ENCODE data around the gene ESPNL. TPM values are rescaled to one million over a fixed set of nuclear protein-coding genes. Genes with fewer than 3 reads are reported as not detected.

ESPNL gene
- total and polyA plus RNA-seq, 5 experiments from 2014 or later = 0.16 to 0.34 TPM; not detected in 3

DNA sequence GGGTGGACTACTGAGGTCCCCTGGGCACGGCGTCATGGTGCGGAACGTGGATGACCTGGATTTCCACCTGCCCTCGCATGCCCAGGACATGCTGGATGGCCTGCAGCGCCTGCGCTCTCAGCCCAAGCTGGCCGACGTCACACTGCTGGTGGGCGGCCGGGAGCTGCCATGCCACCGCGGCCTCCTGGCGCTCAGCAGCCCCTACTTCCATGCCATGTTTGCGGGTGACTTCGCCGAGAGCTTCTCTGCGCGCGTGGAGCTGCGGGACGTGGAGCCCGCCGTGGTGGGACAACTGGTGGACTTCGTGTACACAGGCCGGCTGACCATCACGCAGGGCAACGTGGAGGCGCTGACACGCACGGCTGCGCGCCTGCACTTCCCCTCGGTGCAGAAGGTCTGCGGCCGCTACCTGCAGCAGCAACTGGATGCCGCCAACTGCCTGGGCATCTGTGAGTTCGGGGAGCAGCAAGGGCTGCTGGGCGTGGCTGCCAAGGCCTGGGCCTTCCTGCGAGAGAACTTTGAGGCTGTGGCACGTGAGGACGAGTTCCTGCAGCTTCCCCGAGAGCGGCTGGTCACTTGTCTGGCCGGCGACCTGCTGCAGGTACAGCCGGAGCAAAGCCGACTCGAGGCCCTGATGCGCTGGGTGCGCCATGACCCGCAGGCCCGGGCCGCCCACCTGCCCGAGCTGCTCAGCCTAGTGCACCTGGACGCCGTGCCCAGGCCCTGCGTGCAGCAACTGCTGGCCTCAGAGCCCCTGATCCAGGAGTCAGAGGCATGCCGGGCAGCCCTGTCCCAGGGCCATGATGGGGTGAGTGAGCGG, 40.8 kb downstream of the ESPNL start:
- no peaks in the 10 kb centered on the region for H3K27me3 Mint-ChIP-seq
- no peaks in the 10 kb centered on the region for H3K36me3 Mint-ChIP-seq
- no peak overlapping the region for H3K4me3 Mint-ChIP-seq
- ATAC-seq (no peak), DNase-seq (no peak)
- H3K4me1 Mint-ChIP-seq = peaks cover 6 to 11% (median 9%) of the 10 kb centered on the region in 4 donors
- no peak overlapping the region for H3K27ac Mint-ChIP-seq
- H3K9me3 Mint-ChIP-seq = peaks cover 0 to 2% (median 0%) of the 10 kb centered on the region in 9 donors
- POLR2A ChIA-PET = no interaction called here

GRCh38 chr2:238141541-238142318, 41.6 kb downstream of the ESPNL start:
- Mint-ChIP-seq H3K4me1 (peaks cover 6 to 11% (median 9%) of the 10 kb centered on the region in 4 donors), H3K27me3 (no peaks in the 10 kb centered on the region), H3K9me3 (peaks cover 0 to 2% (median 0%) of the 10 kb centered on the region in 9 donors), H3K4me3 (no peak overlapping the region), H3K36me3 (no peaks in the 10 kb centered on the region), H3K27ac (peak overlapping the region in 2 of 10 donors; percentile 71 to 73)
- no peak for DNase-seq
- ATAC-seq = no peak
- POLR2A ChIA-PET = no interaction called here

DNA sequence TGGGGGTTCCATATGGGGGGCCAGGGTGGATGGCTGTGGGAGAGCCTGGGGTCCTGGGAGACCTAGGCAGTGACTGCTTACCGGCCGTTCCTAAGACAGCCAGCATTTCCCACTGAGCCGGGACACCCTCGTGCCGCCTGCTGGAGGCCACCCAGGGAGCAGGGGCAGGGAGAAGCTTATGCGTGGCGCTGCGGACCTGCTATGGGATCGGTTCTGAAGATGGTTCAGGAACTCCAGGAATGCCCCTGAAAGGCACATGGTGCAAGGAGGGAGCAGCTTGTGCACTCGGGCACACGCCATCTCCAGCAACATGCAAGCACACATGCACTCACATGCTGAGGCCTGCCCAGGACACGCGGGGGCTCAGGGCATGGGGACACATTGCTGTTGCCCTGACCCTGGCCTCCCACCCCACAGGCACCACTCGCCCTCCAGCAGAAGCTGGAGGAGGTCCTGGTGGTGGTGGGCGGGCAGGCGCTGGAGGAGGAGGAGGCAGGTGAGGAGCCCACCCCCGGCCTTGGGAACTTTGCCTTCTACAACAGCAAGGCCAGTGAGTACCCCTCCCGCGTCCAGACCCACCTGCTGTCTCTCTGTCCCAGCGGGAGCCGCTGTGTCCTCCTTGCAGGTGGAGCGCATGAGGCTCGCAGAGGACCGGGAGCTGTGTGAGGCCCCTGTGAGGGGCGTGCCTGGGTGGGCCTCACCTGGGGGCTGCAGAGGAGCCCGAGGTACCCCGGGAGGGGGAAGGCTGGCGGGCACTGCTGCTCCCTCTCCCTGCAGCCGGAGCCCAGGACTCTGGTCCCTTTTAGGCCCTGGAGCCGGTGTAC, 42.5 kb downstream of the ESPNL start:
- no peak for ATAC-seq
- Mint-ChIP-seq H3K27ac (no peak overlapping the region), H3K9me3 (peaks cover 0 to 2% (median 0%) of the 10 kb centered on the region in 9 donors), H3K27me3 (no peaks in the 10 kb centered on the region), H3K4me3 (no peak overlapping the region), H3K4me1 (peaks cover 6 to 11% (median 9%) of the 10 kb centered on the region in 4 donors), H3K36me3 (no peaks in the 10 kb centered on the region)
- no peak for DNase-seq
- POLR2A ChIA-PET = no interaction called here

DNA sequence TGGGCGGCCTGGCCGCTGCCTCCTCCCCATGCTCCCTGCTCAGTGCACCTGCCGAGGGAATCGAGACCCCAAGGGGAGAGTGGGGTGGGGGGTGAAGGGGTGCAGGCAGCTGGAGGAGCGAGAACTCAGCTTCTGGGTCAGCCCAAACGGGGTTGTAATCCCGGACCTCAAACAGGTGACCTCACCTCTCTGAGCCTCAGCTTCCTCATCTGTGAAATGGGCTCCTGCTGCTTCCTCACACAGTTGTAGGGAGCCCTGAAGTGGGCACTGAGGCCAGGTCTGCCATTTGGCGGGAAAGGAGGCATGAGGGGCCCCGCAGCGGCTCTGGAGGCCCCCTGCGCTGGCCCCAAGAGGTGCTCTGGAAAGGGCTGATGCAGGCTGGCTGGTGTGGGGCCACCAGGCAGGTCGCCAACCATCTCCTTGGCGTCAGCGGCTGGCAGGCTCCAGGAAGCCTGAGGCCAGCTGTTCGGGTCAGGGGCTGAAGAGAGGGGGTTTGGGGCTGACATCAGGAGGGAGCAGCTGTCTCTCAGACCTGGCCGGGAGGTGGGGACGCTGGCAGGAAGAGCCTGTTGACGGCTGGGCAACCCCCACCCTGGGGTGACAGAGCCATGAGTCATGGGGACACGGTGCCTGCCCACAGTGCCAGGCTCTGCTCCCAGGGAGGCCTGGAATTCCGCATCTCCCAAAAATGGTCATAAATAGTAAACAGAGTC, 43.3 kb downstream of the ESPNL start:
- ATAC-seq = no peak
- H3K9me3 Mint-ChIP-seq = peaks cover 0 to 2% (median 0%) of the 10 kb centered on the region in 9 donors
- POLR2A ChIA-PET = no interaction called here
- peaks cover 6 to 10% (median 7%) of the 10 kb centered on the region in 4 donors for H3K4me1 Mint-ChIP-seq
- no peaks in the 10 kb centered on the region for H3K27me3 Mint-ChIP-seq
- H3K4me3 Mint-ChIP-seq = no peak overlapping the region
- DNase-seq = no peak
- no peak overlapping the region for H3K27ac Mint-ChIP-seq
- H3K36me3 Mint-ChIP-seq = no peaks in the 10 kb centered on the region

DNA sequence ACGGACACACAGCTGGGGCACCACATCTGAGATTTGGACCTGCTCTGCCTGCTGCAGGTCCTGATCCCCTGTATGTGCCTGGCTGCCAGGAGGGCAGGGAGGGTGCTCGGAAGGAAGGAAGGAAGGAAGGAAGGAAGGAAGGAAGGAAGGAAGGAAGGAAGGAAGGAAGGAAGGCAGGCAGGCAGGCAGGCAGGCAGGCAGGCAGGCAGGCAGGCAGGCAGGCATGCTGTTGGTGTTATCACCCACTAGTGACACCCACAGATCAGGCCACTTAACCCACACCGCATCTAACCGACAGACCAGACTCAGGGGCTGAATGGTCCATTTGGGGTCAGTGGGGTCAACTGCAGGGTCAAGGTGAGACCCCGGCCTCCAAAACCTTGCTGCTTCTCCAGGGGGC, 44.1 kb downstream of the ESPNL start:
- Mint-ChIP-seq H3K9me3 (peaks cover 0 to 2% (median 0%) of the 10 kb centered on the region in 9 donors), H3K4me1 (peaks cover 6 to 10% (median 7%) of the 10 kb centered on the region in 4 donors), H3K27me3 (no peaks in the 10 kb centered on the region), H3K36me3 (no peaks in the 10 kb centered on the region), H3K27ac (no peak overlapping the region), H3K4me3 (no peak overlapping the region)
- no peak for ATAC-seq
- no peak for DNase-seq
- POLR2A ChIA-PET = no interaction called here

DNA sequence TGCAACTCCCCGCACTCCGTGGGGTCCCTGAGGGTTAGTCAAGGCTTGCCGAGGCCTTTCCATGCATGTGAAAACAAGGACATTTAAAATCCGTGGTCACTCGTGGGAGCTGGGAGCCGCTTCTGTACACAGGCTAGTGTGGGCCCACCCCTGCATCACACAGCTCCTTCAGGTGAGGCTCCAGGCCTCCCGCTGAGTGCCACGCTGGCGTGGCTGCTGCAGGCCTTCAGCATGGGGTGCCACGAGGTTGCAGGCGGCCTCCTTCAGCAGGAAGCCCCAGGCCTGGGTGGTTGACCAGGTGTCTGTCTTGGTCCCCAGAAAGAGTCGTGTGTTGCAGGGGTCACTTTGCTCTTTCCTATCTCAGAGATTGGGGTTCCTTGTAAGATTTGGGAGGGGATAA, 44.9 kb downstream of the ESPNL start:
- no peaks in the 10 kb centered on the region for H3K36me3 Mint-ChIP-seq
- peaks cover 0 to 2% (median 0%) of the 10 kb centered on the region in 9 donors for H3K9me3 Mint-ChIP-seq
- peaks cover 6 to 10% (median 7%) of the 10 kb centered on the region in 4 donors for H3K4me1 Mint-ChIP-seq
- no peak overlapping the region for H3K27ac Mint-ChIP-seq
- no peak overlapping the region for H3K4me3 Mint-ChIP-seq
- no peaks in the 10 kb centered on the region for H3K27me3 Mint-ChIP-seq
- no peak for DNase-seq
- ATAC-seq = no peak
- POLR2A ChIA-PET = no interaction called here

DNA sequence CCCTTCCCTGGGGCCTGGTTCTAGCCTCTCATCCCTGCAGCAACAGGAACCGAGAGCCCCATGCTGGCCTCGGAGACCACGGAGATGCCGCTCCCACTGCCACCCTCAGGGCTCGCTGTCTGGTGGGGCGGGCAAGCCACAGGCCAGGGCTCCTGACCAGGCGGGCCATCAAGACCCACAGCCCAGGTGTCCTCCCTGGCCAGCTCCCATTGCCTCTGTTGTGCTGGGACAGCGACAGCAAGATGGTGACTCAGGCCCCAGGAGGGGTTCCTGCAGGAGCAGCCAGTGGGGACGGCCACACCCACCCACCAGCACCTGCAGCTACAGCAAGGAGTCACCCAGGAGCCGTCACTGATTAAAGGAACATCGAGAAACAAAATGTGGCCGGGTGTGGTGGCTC, 45.7 kb downstream of the ESPNL start:
- Mint-ChIP-seq H3K36me3 (no peaks in the 10 kb centered on the region), H3K27ac (no peak overlapping the region), H3K27me3 (no peaks in the 10 kb centered on the region), H3K9me3 (peaks cover 0 to 2% (median 0%) of the 10 kb centered on the region in 9 donors), H3K4me1 (peaks cover 6 to 10% (median 7%) of the 10 kb centered on the region in 4 donors), H3K4me3 (no peak overlapping the region)
- DNase-seq (no peak), ATAC-seq (no peak)
- POLR2A ChIA-PET = no interaction called here

GRCh38 chr2:238146884-238147544, 46.9 kb downstream of the ESPNL start:
- H3K27me3 Mint-ChIP-seq = no peaks in the 10 kb centered on the region
- no peak overlapping the region for H3K27ac Mint-ChIP-seq
- peaks cover 0 to 2% (median 0%) of the 10 kb centered on the region in 9 donors for H3K9me3 Mint-ChIP-seq
- H3K4me1 Mint-ChIP-seq = peaks cover 0 to 3% (median under 1%) of the 10 kb centered on the region in 4 donors
- no peak overlapping the region for H3K4me3 Mint-ChIP-seq
- ATAC-seq = no peak
- POLR2A ChIA-PET = no interaction called here
- DNase-seq = no peak
- H3K36me3 Mint-ChIP-seq = no peaks in the 10 kb centered on the region

GRCh38 chr2:238148981-238149380, 48.8 kb downstream of the ESPNL start:
- H3K9me3 Mint-ChIP-seq = peaks cover 0 to 2% (median 0%) of the 10 kb centered on the region in 9 donors
- POLR2A ChIA-PET = no interaction called here
- no peak overlapping the region for H3K27ac Mint-ChIP-seq
- peaks cover 0 to 2% (median 0%) of the 10 kb centered on the region in 4 donors for H3K4me1 Mint-ChIP-seq
- H3K4me3 Mint-ChIP-seq = no peak overlapping the region
- ATAC-seq = no peak
- no peak for DNase-seq
- H3K36me3 Mint-ChIP-seq = no peaks in the 10 kb centered on the region
- no peaks in the 10 kb centered on the region for H3K27me3 Mint-ChIP-seq

DNA sequence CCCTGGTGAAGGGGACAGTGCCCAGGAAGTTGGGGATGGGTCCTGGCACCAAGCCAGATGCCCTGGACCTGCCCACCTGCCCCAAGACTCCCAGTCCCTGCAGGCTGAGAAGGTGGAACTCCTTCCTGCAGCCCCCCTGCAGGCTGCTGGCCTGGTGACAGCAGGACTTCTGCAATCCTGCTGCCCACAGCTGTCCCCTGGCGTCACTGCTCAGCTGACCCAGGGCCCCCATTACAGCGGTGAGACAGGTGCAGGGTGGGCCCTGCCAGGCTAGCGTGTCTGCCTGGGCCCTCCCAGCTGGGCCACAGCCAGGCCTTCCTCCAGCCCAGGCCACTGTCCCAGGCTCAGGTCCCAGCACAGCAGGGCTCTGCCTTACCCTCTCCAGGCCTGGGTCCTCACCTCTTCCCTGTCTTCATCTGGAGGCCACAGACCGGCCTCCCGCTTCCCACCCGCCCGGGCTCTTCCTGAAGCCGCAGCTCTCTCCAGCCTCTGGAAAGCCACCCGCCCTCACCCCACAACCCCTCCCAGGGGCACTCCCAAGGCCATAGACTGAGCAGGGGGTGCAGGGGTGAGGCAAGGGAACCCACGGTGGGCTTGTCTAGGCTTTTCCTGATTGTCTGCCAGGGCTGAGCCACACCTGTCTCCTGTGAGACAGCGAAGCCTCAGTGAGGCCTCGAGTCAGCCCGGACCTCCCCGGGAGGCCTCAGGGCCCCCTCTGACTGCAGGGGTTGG, 49.9 kb downstream of the ESPNL start:
- Mint-ChIP-seq H3K36me3 (no peaks in the 10 kb centered on the region), H3K27me3 (no peaks in the 10 kb centered on the region), H3K4me1 (no peaks in the 10 kb centered on the region), H3K9me3 (no peaks in the 10 kb centered on the region), H3K4me3 (no peak overlapping the region), H3K27ac (no peak overlapping the region)
- DNase-seq (no peak), ATAC-seq (no peak)
- POLR2A ChIA-PET = no interaction called here

GRCh38 chr2:238150686-238151085, 50.5 kb downstream of the ESPNL start:
- Mint-ChIP-seq H3K9me3 (no peaks in the 10 kb centered on the region), H3K4me3 (no peak overlapping the region), H3K4me1 (no peaks in the 10 kb centered on the region), H3K27ac (no peak overlapping the region), H3K36me3 (no peaks in the 10 kb centered on the region), H3K27me3 (no peaks in the 10 kb centered on the region)
- no peak for DNase-seq
- POLR2A ChIA-PET = no interaction called here
- ATAC-seq = no peak

Data from naive thymus-derived CD8-positive, alpha-beta T cell (primary cell).